KMS-11 (cell line): ENCODE data around the gene C9orf50.

Source experiments
- H2AFZ ChIP-seq: fragments of 200-600 bp; sonication (generic); 2 replicates; pipeline ENCODE4 v1.6.1; 2016; ENCODE audit warnings: antibody characterized with exemption, mixed run types, low read depth
- H3K27ac ChIP-seq: fragments of 200-600 bp; sonication (generic); 2 replicates; pipeline ENCODE4 v1.6.1; 2016; ENCODE audit warnings: mild to moderate bottlenecking, mixed run types
- H3K27me3 ChIP-seq: fragments of 200-600 bp; sonication (generic); 2 replicates; pipeline ENCODE4 v1.6.1; 2017; ENCODE audit warnings: mild to moderate bottlenecking, low read depth, mixed run types, moderate library complexity; ENCODE audit not compliant: insufficient read depth
- H3K36me3 ChIP-seq: fragments of 200-600 bp; sonication (generic); 2 replicates; pipeline ENCODE4 v1.6.1; 2017; ENCODE audit warnings: mild to moderate bottlenecking, mixed run types; ENCODE audit not compliant: insufficient read depth
- H3K4me1 ChIP-seq: fragments of 200-600 bp; sonication (generic); 2 replicates; pipeline ENCODE4 v1.6.1; 2016; ENCODE audit warnings: mild to moderate bottlenecking, low read depth, mixed run types; ENCODE audit not compliant: poor library complexity, severe bottlenecking
- H3K4me2 ChIP-seq: fragments of 200-600 bp; sonication (generic); 2 replicates; pipeline ENCODE4 v1.7.0; 2016; ENCODE audit warnings: mild to moderate bottlenecking, mixed run types
- H3K4me3 ChIP-seq: fragments of 200-600 bp; sonication (generic); IDR thresholded peaks from 2 replicates; pipeline ENCODE4 v1.6.1; 2017; ENCODE audit warnings: low read depth, low read length, mixed read lengths; ENCODE audit not compliant: insufficient read depth
- H3K79me2 ChIP-seq: fragments of 200-600 bp; sonication (generic); 2 replicates; pipeline ENCODE4 v1.6.1; 2016; ENCODE audit warnings: low read depth, mixed run types; ENCODE audit not compliant: insufficient read depth
- H3K9ac ChIP-seq: fragments of 200-600 bp; sonication (generic); 2 replicates; pipeline ENCODE4 v1.6.1; 2016; ENCODE audit warnings: mild to moderate bottlenecking, mixed run types
- H4K20me1 ChIP-seq: fragments of 200-600 bp; sonication (generic); 2 replicates; pipeline ENCODE4 v1.6.1; 2016; ENCODE audit warnings: mild to moderate bottlenecking, mixed run types; ENCODE audit not compliant: insufficient read depth
- TF ChIP-seq, protein P1 (sequence below): fragments of 200-600 bp; sonication (generic); conservative IDR thresholded peaks from 2 replicates; pipeline ENCODE4 v1.6.1; 2017; ENCODE audit warnings: low read depth, mild to moderate bottlenecking, antibody characterized with exemption, low read length, moderate library complexity, mixed read lengths

C9orf50 gene

GRCh38 chr9:129635099-129636065 is 14.5 kb upstream of the C9orf50 start:
- peaks cover 1% of the 10 kb centered on the region for H4K20me1 ChIP-seq
- H3K27ac ChIP-seq = no peak overlapping the region
- H3K4me2 ChIP-seq = no peak overlapping the region
- peaks cover 5% of the 10 kb centered on the region; the same call in 1 of the 2 replicates for H3K36me3 ChIP-seq
- no peak overlapping the region for H3K9ac ChIP-seq
- H3K79me2 ChIP-seq = peaks cover 45% of the 10 kb centered on the region; the same call in 1 of the 2 replicates
- H3K27me3 ChIP-seq = no peaks in the 10 kb centered on the region
- no peak overlapping the region for H3K4me3 ChIP-seq
- TF ChIP-seq, protein P1, sequence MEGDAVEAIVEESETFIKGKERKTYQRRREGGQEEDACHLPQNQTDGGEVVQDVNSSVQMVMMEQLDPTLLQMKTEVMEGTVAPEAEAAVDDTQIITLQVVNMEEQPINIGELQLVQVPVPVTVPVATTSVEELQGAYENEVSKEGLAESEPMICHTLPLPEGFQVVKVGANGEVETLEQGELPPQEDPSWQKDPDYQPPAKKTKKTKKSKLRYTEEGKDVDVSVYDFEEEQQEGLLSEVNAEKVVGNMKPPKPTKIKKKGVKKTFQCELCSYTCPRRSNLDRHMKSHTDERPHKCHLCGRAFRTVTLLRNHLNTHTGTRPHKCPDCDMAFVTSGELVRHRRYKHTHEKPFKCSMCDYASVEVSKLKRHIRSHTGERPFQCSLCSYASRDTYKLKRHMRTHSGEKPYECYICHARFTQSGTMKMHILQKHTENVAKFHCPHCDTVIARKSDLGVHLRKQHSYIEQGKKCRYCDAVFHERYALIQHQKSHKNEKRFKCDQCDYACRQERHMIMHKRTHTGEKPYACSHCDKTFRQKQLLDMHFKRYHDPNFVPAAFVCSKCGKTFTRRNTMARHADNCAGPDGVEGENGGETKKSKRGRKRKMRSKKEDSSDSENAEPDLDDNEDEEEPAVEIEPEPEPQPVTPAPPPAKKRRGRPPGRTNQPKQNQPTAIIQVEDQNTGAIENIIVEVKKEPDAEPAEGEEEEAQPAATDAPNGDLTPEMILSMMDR = no peak
- no peaks in the 10 kb centered on the region for H3K4me1 ChIP-seq
- no peak overlapping the region for H2AFZ ChIP-seq

DNA sequence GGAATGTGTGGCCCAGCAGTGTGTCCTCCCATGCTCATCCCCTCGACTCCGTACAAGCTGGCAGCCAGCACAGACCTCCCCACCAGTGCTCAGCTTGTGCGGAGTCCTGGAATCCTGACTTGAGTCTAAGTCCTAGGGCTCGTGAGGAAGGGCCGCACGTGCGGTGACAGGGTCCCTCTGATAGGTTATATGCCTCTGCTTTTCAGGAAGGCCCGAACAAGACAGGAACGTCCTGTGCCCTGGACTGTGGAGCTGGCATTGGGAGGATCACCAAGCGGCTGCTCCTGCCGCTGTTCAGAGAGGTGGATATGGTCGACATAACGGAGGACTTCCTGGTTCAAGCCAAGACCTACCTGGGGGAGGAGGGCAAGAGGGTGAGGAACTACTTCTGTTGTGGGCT is 12.9 kb upstream of the C9orf50 start:
- Histone ChIP-seq H3K36me3 (peaks cover 5% of the 10 kb centered on the region; the same call in 1 of the 2 replicates), H3K27ac (no peak overlapping the region), H2AFZ (no peak overlapping the region), H3K4me2 (no peak overlapping the region), H3K4me1 (peaks cover 12% of the 10 kb centered on the region), H3K27me3 (no peaks in the 10 kb centered on the region), H3K9ac (no peak overlapping the region), H3K4me3 (no peak overlapping the region), H4K20me1 (peaks cover 12% of the 10 kb centered on the region), H3K79me2 (peaks cover 50% of the 10 kb centered on the region)
- TF ChIP-seq, protein P1 = no peak

GRCh38 chr9:129633207-129633606 is 12.3 kb upstream of the C9orf50 start:
- Histone ChIP-seq H3K9ac (no peak overlapping the region), H3K4me2 (no peak overlapping the region), H3K79me2 (peaks cover 56% of the 10 kb centered on the region), H2AFZ (no peak overlapping the region), H3K27me3 (no peaks in the 10 kb centered on the region), H3K4me1 (peaks cover 19% of the 10 kb centered on the region), H4K20me1 (peaks cover 16% of the 10 kb centered on the region), H3K4me3 (no peak overlapping the region), H3K36me3 (peaks cover 5% of the 10 kb centered on the region; the same call in 1 of the 2 replicates), H3K27ac (no peak overlapping the region)
- TF ChIP-seq, protein P1 = no peak

GRCh38 chr9:129632460-129632859 is 11.6 kb upstream of the C9orf50 start:
- no peak overlapping the region for H3K4me3 ChIP-seq
- no peak overlapping the region for H2AFZ ChIP-seq
- peaks cover 63% of the 10 kb centered on the region for H3K79me2 ChIP-seq
- no peak overlapping the region for H3K9ac ChIP-seq
- peaks cover 26% of the 10 kb centered on the region for H3K4me1 ChIP-seq
- no peak overlapping the region for H3K4me2 ChIP-seq
- H3K36me3 ChIP-seq = peaks cover 5% of the 10 kb centered on the region; the same call in 1 of the 2 replicates
- H3K27me3 ChIP-seq = no peaks in the 10 kb centered on the region
- H4K20me1 ChIP-seq = peaks cover 16% of the 10 kb centered on the region
- no peak overlapping the region for H3K27ac ChIP-seq
- TF ChIP-seq, protein P1 = no peak
